H1 (cell line): Measurements from ENCODE around the gene TBC1D7.

ENCODE experiments used
- CBX8 ChIP-seq: fragments of 300-800, 300-1000 bp; sonication (generic); IDR thresholded peaks from 2 replicates; pipeline ENCODE4 v1.7.1; 2016; ENCODE audit warnings: low read depth, low read length, borderline replicate concordance
- CTCF ChIP-seq, 3 experiments: IDR thresholded peaks; 1 replicate in 2 of 3; 2 replicates in 1 of 3; pipeline versions ENCODE4 v1.5.1 to v1.6.1; 2011; ENCODE audit warnings: low read length in 3 of 3, mild to moderate bottlenecking in 3 of 3, inconsistent platforms in 2 of 3, low read depth in 1 of 3, moderate library complexity in 1 of 3; ENCODE audit not compliant: insufficient read depth in 1 of 3; ENCODE audit errors: control extremely low read depth in 1 of 3
- EZH2 ChIP-seq: fragments of 200-600 bp; sonication (generic); IDR thresholded peaks from 2 replicates; pipeline ENCODE4 v1.7.1; 2012; ENCODE audit warnings: low read depth, mild to moderate bottlenecking, moderate library complexity, low read length, inconsistent platforms; ENCODE audit not compliant: severe bottlenecking
- JUN ChIP-seq: IDR thresholded peaks from 2 replicates; pipeline ENCODE4 v1.6.1; 2011; ENCODE audit warnings: low read depth, mild to moderate bottlenecking, improper control_type of control experiment, low read length
- POLR2A ChIP-seq, 2 experiments: IDR thresholded peaks; 1 replicate in 1 of 2; 2 replicates in 1 of 2; pipeline ENCODE4 v1.6.1; 2011; ENCODE audit warnings: low read depth in 2 of 2, low read length in 2 of 2, mild to moderate bottlenecking in 2 of 2; ENCODE audit errors: control extremely low read depth in 1 of 2
- SP1 ChIP-seq: IDR thresholded peaks from 2 replicates; pipeline ENCODE4 v1.6.1; 2011; ENCODE audit warnings: low read depth, low read length

- no peak for TF ChIP-seq CTCF (IDR thresholded peaks at IDR 0.05; ENCODE audit: control extremely low read depth in 1 of 3, insufficient read depth in 1 of 3, low read depth in 1 of 3, low read length in 3 of 3)
- TF ChIP-seq CBX8, result no peak
- no peak for TF ChIP-seq SP1
- no peak for TF ChIP-seq POLR2A (IDR thresholded peaks at IDR 0.05; ENCODE audit: control extremely low read depth in 1 of 2, low read depth in 2 of 2, low read length in 2 of 2)
- TF ChIP-seq JUN, result no peak
- no peak for TF ChIP-seq EZH2
These were observed 42.2 kb downstream of the TBC1D7 start for GRCh38 chr6:13286181-13286580.
